HepG2 (cell line): ENCODE results near the gene STK39. TPM values are rescaled to one million over a fixed set of nuclear protein-coding genes. Genes with fewer than 3 reads are reported as not detected.

Experiments
- FOXP1 ChIP-seq, 2 experiments: fragments of 450-650 bp in 1 of 2; IDR thresholded peaks; 2 replicates each; pipeline ENCODE4 v1.6.1; 2017 to 2018; ENCODE audit warnings: antibody characterized with exemption in 1 of 2
- GABPA ChIP-seq, 2 experiments: IDR thresholded peaks; 2 replicates each; pipeline ENCODE4 v1.6.1; 2011 to 2016; ENCODE audit warnings: low read depth in 2 of 2, low read length in 1 of 2, missing biosample characterization in 1 of 2, missing genetic modification characterization in 1 of 2
- MED13 ChIP-seq: sonication (generic); formaldehyde crosslinking; IDR thresholded peaks from 2 replicates; pipeline ENCODE4 v1.5.0; 2020; ENCODE audit warnings: missing genetic modification reagents
- MTF2 ChIP-seq: sonication (generic); formaldehyde crosslinking; IDR thresholded peaks from 2 replicates; pipeline ENCODE4 v1.5.0; 2020; ENCODE audit warnings: missing genetic modification reagents, borderline replicate concordance
- NCOA1 ChIP-seq: sonication (generic); formaldehyde crosslinking; IDR thresholded peaks from 2 replicates; pipeline ENCODE4 v1.9.0; 2021; ENCODE audit warnings: missing genetic modification reagents
- TARDBP ChIP-seq: sonication (generic); formaldehyde crosslinking; IDR thresholded peaks from 2 replicates; pipeline ENCODE4 v1.8.0; 2022; ENCODE audit warnings: mild to moderate bottlenecking, missing genetic modification reagents
- ZBTB42 ChIP-seq: sonication (generic); formaldehyde crosslinking; IDR thresholded peaks from 2 replicates; pipeline ENCODE4 v1.5.0; 2020; ENCODE audit warnings: mild to moderate bottlenecking, missing genetic modification reagents
- ZNF264 ChIP-seq: sonication (generic); formaldehyde crosslinking; IDR thresholded peaks from 2 replicates; pipeline ENCODE4 v1.4.0; 2020; ENCODE audit warnings: missing genetic modification reagents
- ZNF343 ChIP-seq: sonication (generic); formaldehyde crosslinking; IDR thresholded peaks from 2 replicates; pipeline ENCODE4 v1.4.0; 2020; ENCODE audit warnings: mild to moderate bottlenecking, missing genetic modification reagents
- ZNF644 ChIP-seq: IDR thresholded peaks from 2 replicates; pipeline ENCODE4 v1.6.1; 2016; ENCODE audit warnings: low read depth
- ZNF660 ChIP-seq: sonication (generic); formaldehyde crosslinking; IDR thresholded peaks from 2 replicates; pipeline ENCODE4 v1.5.1; 2020; ENCODE audit warnings: mild to moderate bottlenecking, low read depth, missing genetic modification reagents, borderline replicate concordance
- ZNF766 ChIP-seq: sonication (generic); formaldehyde crosslinking; IDR thresholded peaks from 2 replicates; pipeline ENCODE4 v1.5.0; 2020; ENCODE audit warnings: missing genetic modification reagents, borderline replicate concordance
- ZNF878 ChIP-seq: sonication (generic); formaldehyde crosslinking; IDR thresholded peaks from 2 replicates; pipeline ENCODE4 v1.8.1; 2023; ENCODE audit warnings: mild to moderate bottlenecking, missing genetic modification reagents, moderate library complexity
- polyA plus RNA-seq, 8 experiments: library from polyadenylated mRNA; depleted of rRNA in 3 of 8; stranded (reverse) in 7 of 8; unstranded in 1 of 8; fragments of >200 nt; fragmentation: Illumina TruSeq in 4 of 8; extraction: Trizol in 4 of 8; gene quantifications; 2 replicates each; pipeline versions ENCODE4 v1.2.1 to v1.2.3, GENCODE V29; 2011 to 2016; ENCODE audit warnings: low read depth in 4 of 8, missing spikeins in 1 of 8, mixed read lengths in 1 of 8; ENCODE audit not compliant: insufficient read depth in 1 of 8
- total RNA-seq, 5 experiments: library from RNA; depleted of rRNA; stranded (reverse); fragments of >200 nt; fragmentation: Illumina TruSeq; extraction: Trizol; gene quantifications; 2 replicates each; pipeline ENCODE4 v1.2.3, GENCODE V29; 2016; ENCODE audit warnings: low read depth in 1 of 5
- TF ChIP-seq, protein P1 (sequence below): sonication (generic); formaldehyde crosslinking; IDR thresholded peaks from 2 replicates; pipeline ENCODE4 v1.5.0; 2020; ENCODE audit warnings: missing genetic modification reagents
- TF ChIP-seq, protein P2 (sequence below): sonication (generic); formaldehyde crosslinking; IDR thresholded peaks from 2 replicates; pipeline ENCODE4 v1.4.0; 2020; ENCODE audit warnings: missing genetic modification reagents, mild to moderate bottlenecking, borderline replicate concordance
- TF ChIP-seq, protein P3 (sequence below): sonication (generic); formaldehyde crosslinking; IDR thresholded peaks from 2 replicates; pipeline ENCODE4 v1.8.1; 2023; ENCODE audit warnings: missing genetic modification reagents, inconsistent platforms, borderline replicate concordance
- TF ChIP-seq, protein P4 (sequence below): sonication (generic); formaldehyde crosslinking; IDR thresholded peaks from 2 replicates; pipeline ENCODE4 v1.5.0; 2020; ENCODE audit warnings: mild to moderate bottlenecking, missing genetic modification reagents, borderline replicate concordance

Gene STK39
- total and polyA plus RNA-seq, 2 of the 13 experiments (the other 11 are each of a cell fraction or from before 2014, with no cell fraction given), result 27.3 to 38.4 TPM

DNA sequence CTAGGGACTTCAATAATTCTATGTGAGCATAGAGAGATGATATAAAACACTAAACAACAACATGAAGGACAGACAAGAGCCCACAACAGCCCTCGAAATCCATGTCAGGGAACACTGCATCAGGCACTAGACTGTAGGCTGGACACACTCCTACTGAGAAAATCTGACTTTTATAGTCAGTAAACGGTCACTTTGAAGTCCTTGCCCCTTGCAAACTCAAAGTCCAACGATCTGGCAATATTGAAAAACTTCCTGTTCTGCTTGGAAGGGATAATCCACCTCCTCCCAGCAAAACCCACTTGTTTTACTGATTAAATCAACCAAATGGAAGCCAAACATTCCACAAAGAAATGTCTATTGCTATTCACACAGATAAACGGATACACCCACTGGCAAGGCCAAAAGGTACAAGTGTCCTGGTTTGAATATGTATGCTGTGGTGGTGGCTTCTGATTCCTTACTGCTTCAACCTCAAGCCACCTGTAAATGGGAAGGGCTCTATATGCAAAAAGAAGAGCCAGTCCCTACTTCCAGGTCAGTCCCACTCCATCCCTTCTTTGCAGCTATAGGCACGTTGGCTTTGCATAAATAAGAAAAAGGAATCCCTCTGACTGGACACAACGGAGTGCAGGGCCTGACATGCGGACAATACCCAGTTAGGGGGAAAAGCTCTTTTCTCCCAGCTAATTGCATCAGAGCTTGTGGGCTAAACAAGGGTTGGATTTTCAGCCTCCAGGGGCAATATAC lies 56.6 kb downstream of the STK39 start (continued):
- TF ChIP-seq ZNF660, result no peak
- TF ChIP-seq ZBTB42 (CRISPR knock-in tag), result no peak
- TF ChIP-seq ZNF766 (CRISPR knock-in tag), result no peak
- TF ChIP-seq, protein P1, sequence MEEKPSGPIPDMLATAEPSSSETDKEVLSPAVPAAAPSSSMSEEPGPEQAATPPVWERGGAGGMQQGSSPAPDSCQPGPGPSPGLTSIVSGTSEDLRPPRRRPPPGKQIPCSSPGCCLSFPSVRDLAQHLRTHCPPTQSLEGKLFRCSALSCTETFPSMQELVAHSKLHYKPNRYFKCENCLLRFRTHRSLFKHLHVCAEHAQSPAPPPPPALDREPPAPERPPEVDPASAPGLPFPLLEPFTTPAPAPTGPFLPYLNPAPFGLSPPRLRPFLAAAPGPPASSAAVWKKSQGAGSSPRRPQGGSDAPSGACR (CRISPR knock-in tag), result no peak
- TF ChIP-seq ZNF264 (CRISPR knock-in tag), result peak; percentile 70; the same call in 1 of the 2 replicates
- TF ChIP-seq, protein P2, sequence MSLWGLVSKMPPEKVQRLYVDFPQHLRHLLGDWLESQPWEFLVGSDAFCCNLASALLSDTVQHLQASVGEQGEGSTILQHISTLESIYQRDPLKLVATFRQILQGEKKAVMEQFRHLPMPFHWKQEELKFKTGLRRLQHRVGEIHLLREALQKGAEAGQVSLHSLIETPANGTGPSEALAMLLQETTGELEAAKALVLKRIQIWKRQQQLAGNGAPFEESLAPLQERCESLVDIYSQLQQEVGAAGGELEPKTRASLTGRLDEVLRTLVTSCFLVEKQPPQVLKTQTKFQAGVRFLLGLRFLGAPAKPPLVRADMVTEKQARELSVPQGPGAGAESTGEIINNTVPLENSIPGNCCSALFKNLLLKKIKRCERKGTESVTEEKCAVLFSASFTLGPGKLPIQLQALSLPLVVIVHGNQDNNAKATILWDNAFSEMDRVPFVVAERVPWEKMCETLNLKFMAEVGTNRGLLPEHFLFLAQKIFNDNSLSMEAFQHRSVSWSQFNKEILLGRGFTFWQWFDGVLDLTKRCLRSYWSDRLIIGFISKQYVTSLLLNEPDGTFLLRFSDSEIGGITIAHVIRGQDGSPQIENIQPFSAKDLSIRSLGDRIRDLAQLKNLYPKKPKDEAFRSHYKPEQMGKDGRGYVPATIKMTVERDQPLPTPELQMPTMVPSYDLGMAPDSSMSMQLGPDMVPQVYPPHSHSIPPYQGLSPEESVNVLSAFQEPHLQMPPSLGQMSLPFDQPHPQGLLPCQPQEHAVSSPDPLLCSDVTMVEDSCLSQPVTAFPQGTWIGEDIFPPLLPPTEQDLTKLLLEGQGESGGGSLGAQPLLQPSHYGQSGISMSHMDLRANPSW (CRISPR knock-in tag), result 0 out of 2 replicates have a peak, but pooled peaks have one; percentile 79
- TF ChIP-seq NCOA1 (CRISPR knock-in tag), result no peak
- TF ChIP-seq, protein P3, sequence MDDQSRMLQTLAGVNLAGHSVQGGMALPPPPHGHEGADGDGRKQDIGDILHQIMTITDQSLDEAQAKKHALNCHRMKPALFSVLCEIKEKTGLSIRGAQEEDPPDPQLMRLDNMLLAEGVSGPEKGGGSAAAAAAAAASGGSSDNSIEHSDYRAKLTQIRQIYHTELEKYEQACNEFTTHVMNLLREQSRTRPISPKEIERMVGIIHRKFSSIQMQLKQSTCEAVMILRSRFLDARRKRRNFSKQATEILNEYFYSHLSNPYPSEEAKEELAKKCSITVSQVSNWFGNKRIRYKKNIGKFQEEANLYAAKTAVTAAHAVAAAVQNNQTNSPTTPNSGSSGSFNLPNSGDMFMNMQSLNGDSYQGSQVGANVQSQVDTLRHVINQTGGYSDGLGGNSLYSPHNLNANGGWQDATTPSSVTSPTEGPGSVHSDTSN (CRISPR knock-in tag), result no peak
- no peak for TF ChIP-seq ZNF343 (CRISPR knock-in tag)
- TF ChIP-seq MTF2 (CRISPR knock-in tag), result no peak
- TF ChIP-seq ZNF644 (CRISPR knock-in tag), result peak; percentile 89; the same call in 1 of the 2 replicates
- no peak for TF ChIP-seq GABPA (IDR thresholded peaks at IDR 0.05; ENCODE audit: low read depth, low read length)
- TF ChIP-seq GABPA (CRISPR knock-in tag; IDR thresholded peaks at IDR 0.05; ENCODE audit: low read depth), result peak; percentile 64
- peak; percentile 74; the same call in 1 of the 2 replicates for TF ChIP-seq ZNF878
- no peak for TF ChIP-seq FOXP1 (IDR thresholded peaks at IDR 0.05)
- TF ChIP-seq FOXP1 (CRISPR knock-in tag; IDR thresholded peaks at IDR 0.05), result peak; percentile 73; the same call in 1 of the 2 replicates
- TF ChIP-seq, protein P4, sequence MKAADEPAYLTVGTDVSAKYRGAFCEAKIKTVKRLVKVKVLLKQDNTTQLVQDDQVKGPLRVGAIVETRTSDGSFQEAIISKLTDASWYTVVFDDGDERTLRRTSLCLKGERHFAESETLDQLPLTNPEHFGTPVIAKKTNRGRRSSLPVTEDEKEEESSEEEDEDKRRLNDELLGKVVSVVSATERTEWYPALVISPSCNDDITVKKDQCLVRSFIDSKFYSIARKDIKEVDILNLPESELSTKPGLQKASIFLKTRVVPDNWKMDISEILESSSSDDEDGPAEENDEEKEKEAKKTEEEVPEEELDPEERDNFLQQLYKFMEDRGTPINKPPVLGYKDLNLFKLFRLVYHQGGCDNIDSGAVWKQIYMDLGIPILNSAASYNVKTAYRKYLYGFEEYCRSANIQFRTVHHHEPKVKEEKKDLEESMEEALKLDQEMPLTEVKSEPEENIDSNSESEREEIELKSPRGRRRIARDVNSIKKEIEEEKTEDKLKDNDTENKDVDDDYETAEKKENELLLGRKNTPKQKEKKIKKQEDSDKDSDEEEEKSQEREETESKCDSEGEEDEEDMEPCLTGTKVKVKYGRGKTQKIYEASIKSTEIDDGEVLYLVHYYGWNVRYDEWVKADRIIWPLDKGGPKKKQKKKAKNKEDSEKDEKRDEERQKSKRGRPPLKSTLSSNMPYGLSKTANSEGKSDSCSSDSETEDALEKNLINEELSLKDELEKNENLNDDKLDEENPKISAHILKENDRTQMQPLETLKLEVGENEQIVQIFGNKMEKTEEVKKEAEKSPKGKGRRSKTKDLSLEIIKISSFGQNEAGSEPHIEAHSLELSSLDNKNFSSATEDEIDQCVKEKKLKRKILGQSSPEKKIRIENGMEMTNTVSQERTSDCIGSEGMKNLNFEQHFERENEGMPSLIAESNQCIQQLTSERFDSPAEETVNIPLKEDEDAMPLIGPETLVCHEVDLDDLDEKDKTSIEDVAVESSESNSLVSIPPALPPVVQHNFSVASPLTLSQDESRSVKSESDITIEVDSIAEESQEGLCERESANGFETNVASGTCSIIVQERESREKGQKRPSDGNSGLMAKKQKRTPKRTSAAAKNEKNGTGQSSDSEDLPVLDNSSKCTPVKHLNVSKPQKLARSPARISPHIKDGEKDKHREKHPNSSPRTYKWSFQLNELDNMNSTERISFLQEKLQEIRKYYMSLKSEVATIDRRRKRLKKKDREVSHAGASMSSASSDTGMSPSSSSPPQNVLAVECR (CRISPR knock-in tag), result peak; percentile 34; the same call in 1 of the 2 replicates
- peak; percentile 76 for TF ChIP-seq MED13 (CRISPR knock-in tag)
- TF ChIP-seq TARDBP, result peak; percentile 48; the same call in 1 of the 2 replicates
